ENCODE measurements around the gene EMD.

The EMD gene

GRCh38 chrX:154355094-154355775, 23.9 kb upstream of the EMD start:
- DNase-seq (ENCODE audit: low spot score) = no peak

GRCh38 chrX:154355776-154356140, 23.3 kb upstream of the EMD start:
- DNase-seq (ENCODE audit: low spot score) = no peak

- no peak for DNase-seq (ENCODE audit: low spot score)
Measured at GRCh38 chrX:154356596-154356995, 22.5 kb upstream of the EMD start.

- no peak for DNase-seq (ENCODE audit: low spot score)
Measured at GRCh38 chrX:154357205-154357604, 21.9 kb upstream of the EMD start.

- no peak for DNase-seq (ENCODE audit: low spot score)
Measured at GRCh38 chrX:154358011-154358410, 21.1 kb upstream of the EMD start.

GRCh38 chrX:154358829-154359228, 20.3 kb upstream of the EMD start:
- no peak for DNase-seq (ENCODE audit: low spot score)

- DNase-seq (ENCODE audit: low spot score) = no peak
Measured at GRCh38 chrX:154359362-154360154, 19.5 kb upstream of the EMD start.

GRCh38 chrX:154360155-154360713, 18.9 kb upstream of the EMD start:
- no peak for DNase-seq (ENCODE audit: low spot score)

GRCh38 chrX:154362085-154362742, 16.9 kb upstream of the EMD start:
- DNase-seq (ENCODE audit: low spot score) = no peak

GRCh38 chrX:154363706-154364439, 15.2 kb upstream of the EMD start:
- no peak for DNase-seq (ENCODE audit: low spot score)

GRCh38 chrX:154365052-154365600, 14.0 kb upstream of the EMD start:
- DNase-seq (ENCODE audit: low spot score) = no peak

- DNase-seq (ENCODE audit: low spot score) = no peak
Measured at GRCh38 chrX:154365997-154366665, 13.0 kb upstream of the EMD start.

GRCh38 chrX:154366666-154367055, 12.4 kb upstream of the EMD start:
- no peak for DNase-seq (ENCODE audit: low spot score)

- no peak for DNase-seq (ENCODE audit: low spot score)
Measured at GRCh38 chrX:154367474-154368308, 11.4 kb upstream of the EMD start.

GRCh38 chrX:154368630-154369448, 10.3 kb upstream of the EMD start:
- DNase-seq (ENCODE audit: low spot score) = no peak

- DNase-seq (ENCODE audit: low spot score) = peak; percentile 79
Measured at GRCh38 chrX:154369449-154370299, 9.4 kb upstream of the EMD start.

- DNase-seq (ENCODE audit: low spot score) = peak; percentile 72
Measured at GRCh38 chrX:154370300-154371016, 8.6 kb upstream of the EMD start.

All from left forelimb (tissue), 1 donor.